HG03571 (cell line): ENCODE results near the gene HS6ST3.

Source experiments
- ATAC-seq: cut with Tn5 transposase; IDR thresholded peaks from one replicate; pipeline ENCODE4 v1.9.1; 2021; ENCODE audit not compliant: unreplicated experiment

HS6ST3 gene

DNA sequence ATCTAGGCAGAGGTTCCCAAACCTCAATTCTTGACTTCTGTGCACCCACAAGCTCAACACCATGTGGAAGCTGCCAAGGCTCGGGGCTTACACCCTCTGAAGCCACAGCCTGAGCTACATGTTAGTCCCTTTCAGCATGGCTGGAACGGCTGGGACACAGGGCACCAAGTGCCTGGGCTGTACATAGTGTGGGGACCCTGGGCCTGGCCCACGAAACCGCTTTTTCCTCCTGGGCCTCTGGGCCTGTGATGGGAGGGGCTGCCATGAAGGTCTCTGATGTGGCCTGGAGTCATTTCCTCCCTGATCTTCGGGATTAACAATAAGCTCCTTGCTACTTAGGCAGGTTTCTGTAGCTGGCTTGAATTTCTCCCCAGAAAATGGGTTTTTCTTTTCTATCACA is 108.1 kb downstream of the HS6ST3 start:
- ATAC-seq, result no peak

DNA sequence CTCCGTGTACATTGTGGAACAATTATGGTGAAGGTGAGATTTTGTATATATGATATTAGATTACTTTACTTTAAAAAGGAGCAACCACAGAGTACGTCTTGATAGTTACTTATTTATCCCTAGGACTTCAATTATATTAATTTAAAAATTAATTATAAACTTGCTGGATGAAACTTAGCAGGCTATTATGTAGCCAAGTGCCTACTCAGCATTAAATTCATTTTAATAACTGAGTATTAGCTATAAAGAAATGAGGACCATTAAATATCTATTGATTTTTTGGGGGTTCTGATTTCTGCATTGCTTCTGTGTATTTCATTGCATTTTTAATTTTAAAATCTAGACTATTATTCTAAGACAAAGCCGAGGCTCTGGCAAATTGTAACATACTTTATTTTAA is 109.4 kb downstream of the HS6ST3 start:
- ATAC-seq, result no peak

DNA sequence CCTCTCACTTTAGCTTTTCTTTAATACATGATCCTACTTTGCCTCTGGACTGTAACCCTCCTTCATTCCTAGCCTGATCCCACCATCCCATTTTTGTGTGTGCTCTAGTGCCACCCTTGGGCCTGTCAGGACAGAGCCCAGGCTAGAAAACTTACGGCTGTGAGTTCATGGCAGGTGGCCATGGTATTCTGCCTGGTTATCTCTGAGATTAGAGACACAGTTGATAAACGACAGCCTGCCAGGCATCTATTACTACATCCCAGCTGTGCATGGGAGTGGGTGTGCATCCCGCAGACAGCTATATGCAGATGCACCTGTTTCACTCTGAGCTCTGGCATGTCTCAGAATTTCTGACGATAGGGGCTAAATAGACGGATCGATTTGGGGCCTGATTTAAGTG is 110.9 kb downstream of the HS6ST3 start:
- ATAC-seq, result no peak

DNA sequence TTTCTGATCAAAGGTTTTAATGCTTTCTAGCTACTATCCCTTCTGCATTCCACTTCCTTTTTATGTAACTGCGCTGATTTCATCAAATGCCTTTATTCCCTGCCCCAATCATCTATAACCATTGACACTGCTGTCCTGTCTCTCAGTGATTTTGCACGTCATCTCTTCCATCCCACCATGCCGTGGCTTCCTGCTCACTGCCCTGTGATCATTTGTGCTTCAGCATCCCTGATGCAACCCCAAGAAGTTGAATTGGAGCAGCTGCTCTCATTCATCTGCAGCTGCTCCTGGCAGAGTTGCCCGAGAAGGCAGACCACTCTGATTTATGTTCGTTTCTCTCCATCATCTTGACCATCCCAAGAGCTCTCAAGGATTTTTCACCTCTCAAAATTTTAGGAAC is 112.4 kb downstream of the HS6ST3 start:
- ATAC-seq, result no peak

DNA sequence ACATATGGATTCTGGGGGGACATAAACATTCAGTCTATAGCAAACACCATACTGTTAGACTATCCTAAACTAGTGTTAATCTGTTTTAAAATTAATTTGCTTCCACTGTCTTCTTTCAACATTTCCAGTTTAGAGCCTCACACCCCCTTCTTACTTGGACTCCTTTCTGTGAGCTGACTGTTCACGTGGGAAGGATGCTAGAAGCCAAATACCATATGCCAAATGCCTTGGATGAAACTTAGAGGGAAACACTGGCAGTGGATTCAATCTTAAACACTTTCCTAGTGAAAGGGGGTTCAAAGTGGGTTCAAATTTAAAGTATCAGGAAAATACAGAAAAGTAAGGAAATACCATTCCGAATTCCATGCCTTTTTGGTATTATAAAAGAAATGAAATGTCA is 113.6 kb downstream of the HS6ST3 start:
- ATAC-seq, result no peak

DNA sequence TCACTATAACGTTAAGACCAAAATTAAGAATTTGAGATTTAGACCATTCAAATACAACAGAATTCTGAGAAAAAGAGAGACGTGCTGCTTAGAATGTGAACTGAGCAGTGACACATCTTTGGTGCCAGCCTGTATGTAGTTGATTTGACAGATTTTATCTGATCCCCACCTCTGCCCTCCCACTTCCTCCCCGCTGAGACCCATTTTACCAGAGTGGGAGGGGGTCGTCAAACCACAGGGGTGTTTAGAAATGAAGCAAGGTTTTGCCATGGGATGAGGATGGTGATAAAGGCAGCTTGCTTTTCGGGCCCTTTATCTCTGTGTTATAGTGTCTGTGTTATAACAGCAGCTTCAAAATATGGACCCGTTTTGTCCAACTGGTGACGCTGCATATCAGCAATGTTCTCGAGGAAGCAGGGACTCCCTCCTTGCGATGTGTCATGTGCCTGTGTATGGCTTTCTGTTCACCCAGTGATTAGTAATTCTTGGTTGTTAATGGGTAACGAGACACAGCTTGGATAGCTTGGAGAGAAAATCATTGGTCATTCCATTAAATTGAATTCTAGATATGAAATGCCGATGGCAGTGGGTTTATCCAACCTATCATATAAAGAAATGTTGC is 125.0 kb downstream of the HS6ST3 start:
- no peak for ATAC-seq

DNA sequence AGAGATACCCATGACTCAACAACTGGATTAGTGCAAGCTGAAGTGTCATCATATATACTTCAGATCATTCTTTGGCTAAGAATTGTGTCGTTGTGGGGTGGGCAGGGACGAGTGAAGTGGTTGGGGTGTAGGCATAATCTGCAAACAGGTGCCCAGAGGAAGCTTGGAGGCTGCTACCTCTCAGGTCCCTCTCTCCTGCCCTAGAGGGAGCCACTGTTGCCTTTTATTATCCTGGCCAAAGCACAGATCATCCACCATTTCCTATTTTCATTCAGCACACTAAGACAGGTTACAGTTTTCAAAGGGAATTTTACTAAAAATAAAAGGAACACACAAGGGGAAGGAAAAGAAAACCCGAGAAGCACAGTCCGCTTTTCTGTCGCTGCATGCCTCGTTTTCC is 126.6 kb downstream of the HS6ST3 start:
- ATAC-seq, result no peak

DNA sequence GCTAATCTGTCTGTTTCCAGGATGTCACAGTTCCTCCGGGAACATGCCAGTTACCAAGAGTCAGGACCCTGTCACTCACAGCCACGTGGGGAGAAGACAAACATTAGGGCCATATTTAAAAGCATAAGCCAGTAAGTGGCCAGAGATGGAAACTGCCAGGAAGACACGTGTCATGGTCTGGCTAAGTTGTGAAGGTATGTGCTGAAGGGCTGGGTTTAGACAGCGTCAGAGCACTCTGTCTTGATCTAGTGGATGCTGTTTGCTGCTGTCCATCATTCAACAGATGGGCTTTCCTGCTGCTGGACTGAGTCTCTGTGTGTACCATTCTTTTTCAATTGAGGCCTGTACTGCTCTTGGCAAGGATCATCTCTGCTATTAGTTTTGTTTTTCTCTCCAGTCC is 128.6 kb downstream of the HS6ST3 start:
- no peak for ATAC-seq

DNA sequence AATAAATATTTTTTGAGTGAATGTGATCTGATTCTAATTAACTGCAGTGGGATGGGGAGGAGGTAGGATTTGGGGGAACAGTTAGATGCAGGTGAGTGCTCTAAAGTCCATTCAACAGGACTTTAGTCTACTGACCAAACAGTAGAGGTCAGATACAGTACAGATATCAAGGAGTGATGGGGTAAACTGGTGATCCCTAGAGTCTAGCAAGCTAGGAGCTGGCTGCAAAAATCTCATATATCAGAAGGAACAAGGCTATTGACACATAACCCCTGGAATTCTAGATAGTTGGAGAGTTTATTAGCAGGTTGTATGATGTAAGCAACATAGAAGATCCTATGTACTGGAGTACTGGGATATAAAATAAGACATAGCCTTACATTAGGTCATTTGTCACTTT is 131.6 kb downstream of the HS6ST3 start:
- ATAC-seq, result no peak

DNA sequence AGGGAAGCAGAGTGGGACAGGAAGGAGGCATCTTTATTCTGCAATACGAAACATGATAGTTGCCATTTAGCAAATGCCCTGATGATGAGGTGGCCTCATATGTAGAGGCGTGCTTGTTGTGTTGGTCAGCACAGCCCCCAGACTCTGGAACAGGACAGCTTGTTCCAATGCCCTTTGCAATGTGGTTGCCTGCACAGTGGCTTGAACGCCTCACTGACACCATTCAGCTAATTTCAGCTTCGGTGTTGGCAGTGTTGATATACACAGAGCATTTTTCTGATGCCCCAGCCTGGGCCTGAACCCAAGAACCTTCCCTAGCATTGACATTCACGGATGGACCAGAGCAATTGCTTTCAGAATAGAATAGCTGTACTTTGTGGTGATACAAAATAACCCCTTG is 133.3 kb downstream of the HS6ST3 start:
- no peak for ATAC-seq

DNA sequence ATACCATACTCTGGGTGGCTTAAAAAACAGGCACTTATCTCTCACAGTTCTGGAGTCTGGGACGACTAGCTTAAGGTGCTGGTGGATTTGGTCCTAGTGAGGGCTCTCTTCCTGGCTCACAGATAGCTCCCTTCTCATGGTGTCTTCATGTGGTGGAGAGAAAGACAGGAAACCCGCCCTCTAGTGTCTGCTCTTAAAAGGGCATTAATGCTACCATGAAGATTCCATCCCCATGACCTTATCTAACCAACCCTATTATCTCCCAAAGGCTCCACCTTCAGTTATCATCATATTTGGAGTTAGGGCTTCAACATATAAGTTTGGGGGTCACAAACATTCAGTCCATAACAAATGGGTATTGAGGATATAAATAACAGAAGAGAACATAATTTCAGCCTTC is 139.4 kb downstream of the HS6ST3 start:
- no peak for ATAC-seq

DNA sequence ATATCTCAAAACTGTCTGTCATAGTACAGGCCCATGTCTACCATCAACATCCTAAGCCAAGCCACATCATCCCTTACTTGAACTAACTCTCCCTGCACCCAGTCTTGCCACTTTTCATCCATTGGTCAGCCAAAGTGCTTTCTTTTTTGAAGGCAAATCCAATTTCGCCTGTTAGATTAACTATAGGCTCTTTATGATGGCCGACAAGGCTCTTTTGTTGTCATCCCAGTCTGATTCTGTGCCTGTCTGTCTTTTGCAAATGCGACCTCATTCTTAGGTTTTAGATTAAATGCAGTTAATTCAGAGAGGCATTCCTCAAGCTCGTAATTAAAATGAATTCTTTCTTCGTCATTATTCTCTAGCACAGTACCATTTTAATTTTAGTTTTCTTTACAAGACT is 148.3 kb downstream of the HS6ST3 start:
- no peak for ATAC-seq

DNA sequence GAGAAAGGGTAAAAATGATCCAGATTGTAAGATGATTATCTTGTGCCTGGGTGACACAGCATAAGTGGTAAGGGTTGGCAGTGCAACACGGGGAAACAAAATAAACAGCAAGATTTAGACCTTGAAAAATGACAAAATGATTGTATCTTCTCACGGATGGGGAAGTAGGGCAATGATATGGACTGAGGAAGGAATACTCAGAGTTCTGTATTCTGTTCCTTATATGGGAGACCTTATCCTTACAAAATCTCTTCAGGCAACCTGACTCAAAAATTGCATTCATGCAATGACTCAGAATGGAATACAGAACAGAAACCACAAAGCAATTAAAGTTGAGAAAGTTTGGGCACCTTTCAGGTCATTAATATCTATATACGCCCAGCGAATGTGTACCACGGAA is 149.0 kb downstream of the HS6ST3 start:
- ATAC-seq, result no peak

DNA sequence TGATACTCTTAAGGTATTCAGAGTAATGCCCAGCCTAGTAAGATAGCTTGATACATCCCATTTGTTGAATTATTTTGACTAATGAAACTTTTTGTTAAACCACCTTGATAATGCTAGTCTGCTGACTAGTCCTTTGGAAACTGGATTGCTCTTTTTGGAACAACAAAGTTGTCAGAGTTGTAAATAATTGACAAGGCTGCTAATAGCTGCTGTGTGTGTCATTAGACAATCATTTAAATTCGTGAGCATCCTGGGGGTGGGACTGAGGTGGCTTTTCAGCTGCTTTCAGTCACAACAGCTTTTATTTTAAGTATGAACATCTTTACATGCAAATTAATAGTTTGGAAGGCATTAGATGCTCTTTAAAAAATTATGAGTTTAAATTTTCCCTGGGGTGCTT is 153.5 kb downstream of the HS6ST3 start:
- no peak for ATAC-seq

DNA sequence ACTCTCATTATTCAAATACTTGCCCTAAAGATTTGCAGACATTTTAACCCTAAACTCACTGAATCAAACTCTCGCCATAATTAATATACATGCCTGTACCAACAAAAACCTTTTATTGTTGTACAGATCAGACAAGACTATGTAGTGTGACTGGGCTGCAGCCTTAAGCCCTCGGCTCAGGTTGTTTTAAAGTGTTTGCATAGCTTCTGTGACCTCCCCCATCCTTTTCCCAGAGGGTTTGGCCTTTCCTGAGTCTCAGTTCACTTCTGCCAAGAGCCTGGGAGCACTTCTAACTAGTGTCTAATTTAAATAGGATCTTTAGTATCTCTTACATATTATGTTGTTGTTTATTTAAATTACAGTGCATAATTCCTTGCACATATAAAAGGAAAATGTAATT is 158.2 kb downstream of the HS6ST3 start:
- no peak for ATAC-seq

DNA sequence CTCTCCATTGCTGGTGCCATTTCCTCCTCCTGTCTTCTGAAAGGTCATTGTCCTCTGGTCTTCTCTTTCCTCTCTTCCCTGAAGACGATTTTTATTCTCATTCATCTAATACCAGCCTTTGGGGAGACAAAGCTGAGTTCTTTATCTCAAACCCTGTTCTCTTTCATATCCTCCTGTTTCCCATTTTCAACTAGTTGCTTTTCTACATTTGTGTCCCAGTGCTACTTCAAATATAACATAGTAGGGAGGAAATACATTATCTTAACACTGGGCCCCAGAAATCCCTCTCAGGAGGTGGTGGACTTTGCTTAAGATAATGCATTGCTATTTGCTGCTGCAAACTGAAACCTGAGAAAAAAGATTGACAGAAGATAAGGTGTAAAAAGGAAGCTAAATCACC is 159.1 kb downstream of the HS6ST3 start:
- no peak for ATAC-seq

DNA sequence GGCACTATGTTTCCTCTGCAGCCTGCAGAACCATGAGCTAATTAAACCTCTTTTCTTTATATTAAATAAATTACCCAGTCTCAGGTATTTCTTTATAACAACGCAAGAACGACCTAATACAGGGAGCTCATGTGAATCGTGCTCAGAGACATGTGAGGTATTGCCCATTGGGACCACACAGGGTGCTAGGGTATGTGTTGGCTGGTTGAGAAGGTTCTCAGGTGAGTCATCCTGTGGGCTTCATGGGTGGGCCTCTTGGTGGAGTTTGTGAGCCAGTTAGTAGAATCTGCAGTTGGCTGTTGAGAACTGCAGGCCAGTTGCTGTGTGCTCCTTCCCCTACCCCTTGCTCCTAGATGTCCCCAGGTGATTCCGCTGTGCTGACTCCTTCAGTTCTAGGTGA is 163.0 kb downstream of the HS6ST3 start:
- no peak for ATAC-seq

DNA sequence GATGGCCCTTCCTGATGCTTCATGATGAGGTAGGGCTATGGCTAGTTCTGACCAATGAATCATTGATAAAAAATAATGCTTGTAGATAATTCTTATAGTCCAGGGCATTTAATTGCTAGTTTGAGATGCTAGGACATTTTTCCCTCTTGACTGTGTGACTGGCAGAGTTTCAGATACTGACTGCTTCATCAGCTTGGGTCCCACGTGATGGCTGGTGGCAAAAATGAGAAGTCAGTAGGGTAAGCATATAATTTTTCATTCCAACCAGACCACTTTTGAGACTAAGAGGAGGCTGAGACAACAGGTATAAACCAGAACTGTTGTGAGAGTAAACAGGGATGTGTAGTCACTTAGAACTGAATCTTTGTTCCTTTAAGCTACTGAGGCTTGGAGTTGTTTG is 183.3 kb downstream of the HS6ST3 start:
- no peak for ATAC-seq

DNA sequence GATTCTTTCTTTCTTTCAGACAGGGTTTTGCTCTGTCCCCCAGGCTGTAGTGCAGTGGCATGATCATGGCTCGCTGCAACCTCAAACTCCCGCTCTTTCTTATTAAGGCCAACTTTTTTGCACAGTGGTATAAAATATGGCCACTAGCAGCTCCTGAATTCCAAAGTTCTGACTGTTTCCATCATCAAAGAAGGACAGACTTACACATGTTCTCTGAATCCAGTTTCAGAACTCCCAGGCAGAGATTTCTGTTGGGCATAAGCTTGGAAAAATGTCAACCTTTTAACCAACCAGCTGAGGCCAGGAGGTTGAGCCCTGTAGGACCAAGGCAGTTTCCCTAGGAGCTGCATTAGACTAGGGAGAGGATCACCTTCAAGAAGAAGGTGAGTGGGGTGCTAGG is 184.1 kb downstream of the HS6ST3 start:
- no peak for ATAC-seq

DNA sequence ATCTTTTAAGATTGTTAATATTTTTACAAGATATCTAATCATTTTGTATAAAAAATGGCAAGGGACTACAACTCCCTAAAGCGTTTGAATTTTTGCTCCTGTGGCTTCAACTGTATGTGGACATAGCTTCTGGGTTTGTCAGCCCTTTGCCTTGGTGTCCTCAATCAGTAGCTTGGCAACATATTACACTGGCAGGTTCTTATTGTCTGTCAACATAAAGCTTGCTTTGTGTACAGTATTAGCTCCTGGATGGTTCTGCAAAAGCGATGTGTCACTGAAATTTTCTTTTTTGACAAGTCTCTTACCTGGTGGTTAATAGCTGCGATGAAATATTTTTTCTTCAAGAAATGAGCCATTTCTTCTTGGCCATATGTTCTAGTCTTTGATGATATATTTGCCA is 190.0 kb downstream of the HS6ST3 start:
- ATAC-seq, result no peak

DNA sequence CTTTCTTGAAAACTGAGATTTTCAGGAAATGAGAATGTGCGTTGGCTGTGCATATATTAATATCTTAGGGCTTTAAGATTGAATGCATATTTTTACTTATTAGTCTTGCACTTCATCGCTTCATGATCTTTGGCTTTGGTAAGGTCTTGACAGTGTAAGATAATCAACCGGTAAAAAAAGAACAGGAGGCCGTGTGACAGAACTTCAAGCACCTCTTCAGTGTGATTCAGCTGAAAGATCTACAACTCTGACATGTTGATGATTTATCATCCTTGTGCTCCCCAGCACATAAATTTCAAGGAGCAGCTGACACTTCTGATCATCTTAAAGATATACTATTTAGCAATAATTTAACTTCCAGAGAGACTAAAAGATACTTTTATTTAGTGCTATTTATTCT is 195.1 kb downstream of the HS6ST3 start:
- ATAC-seq, result no peak

DNA sequence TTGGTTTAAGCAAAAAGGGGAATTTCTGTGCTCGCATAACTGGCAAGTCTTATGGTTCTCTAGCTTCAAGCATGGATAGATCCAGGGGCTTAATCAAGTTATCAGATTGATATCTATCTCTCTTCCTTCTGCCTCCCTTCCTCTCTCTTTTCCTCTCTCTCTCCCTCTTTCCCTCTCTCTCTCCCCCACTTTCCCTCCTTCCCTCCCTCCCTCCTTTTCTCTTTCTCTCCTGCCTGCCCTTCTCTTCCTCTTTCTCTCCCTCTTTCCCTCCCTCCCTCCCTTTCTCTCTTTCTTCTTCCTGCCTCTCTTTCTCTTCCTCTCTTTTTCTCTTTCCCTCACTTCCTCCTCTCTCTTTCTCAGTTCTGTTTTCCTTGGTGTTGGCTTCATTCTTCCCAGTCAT is 195.8 kb downstream of the HS6ST3 start:
- no peak for ATAC-seq

DNA sequence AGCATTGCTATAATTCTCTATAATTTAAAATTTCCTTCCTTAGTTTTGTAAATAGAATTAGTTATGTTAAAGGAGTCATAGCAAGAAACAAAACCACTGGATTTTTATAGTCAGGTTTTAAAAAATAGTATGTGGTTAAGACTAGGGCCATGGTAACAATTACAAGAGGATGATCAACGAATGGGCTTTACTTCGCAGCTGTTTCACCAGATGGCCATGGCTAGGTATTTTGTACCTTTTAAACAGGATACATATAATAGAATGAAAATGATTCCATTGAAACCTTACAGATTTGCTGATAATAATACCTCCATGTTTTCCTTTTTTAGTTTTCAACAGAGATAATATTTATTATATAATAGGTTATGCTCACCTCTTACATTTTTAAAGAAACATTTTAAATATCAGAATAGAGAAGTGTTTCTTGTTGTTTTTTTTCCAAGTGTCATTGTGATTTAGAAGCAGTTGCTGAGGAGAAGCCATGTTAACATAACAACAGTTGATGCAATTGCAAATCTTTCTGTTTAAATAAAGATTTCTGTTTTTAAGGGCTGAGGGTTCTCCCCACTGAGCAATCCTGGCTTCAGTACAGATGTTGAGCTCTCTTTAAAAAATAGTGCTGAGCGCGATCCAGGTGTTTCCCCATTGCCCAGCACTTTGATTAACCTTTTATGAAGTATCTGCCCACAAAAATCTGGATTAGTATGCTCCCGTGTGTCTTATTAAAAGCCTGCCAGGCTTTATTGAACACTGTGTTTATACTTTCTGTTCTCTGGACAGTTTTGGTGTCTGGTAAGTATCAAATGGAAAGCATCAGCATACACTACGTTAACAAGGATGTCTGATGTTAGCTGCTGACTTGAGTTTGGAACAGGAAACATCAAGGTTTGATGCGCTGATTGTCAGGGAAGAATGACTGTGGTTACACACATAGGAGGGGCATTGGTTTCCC is 205.3 kb downstream of the HS6ST3 start:
- no peak for ATAC-seq
